ENCODE measurements around the gene WDR64. TPM values are rescaled to one million over a fixed set of nuclear protein-coding genes. Genes with fewer than 3 reads are reported as not detected.

WDR64 gene
- total and polyA plus RNA-seq, 2 of the 13 experiments (the other 11 are each of a cell fraction or from before 2014, with no cell fraction given): not detected

DNA sequence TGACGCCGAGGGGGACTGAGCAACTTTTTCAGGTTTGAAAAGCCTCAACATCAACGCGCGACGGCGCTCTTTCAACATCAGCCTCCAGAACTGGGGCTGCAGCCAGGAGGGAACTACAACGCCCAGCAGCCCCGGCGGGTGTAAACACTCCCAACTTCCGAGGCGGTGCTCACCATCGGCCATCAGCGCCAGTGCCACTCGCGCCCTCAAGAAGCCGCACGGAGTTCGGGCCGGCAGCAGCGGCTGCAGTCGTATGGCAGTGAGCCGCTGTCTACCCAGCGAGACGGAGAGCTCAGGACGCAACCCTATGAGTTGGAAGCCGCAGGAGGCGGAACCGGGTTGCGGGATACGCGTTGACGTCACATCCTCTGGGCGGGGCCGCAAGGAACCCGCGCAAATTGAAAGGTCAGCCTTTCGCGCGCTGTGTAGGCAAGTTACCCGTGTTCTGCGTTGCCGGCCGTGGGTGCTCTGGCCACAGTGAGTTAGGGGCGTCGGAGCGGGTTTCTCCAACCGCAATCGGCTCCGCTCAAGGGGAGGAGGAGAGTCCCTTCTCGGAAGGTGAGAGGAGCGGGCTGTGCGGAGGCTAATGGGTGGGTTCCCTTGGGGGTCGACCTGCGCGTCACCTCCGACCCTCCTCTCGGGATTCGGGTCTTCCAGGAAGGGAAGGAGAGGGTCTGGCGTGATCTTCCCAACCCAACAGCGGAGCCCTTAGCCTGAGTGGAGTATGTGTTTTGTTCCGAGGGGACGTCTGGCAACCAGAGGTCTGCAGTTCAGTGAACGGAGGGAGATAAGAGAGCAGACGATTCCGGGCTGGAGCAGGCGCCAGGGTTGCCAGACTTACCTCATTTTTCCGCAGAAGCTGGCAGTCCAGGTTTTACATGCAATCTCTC, 196.0 kb downstream of the WDR64 start, which contains the start of gene EXO1 (continued):
- TF ChIP-seq RARG (CRISPR knock-in tag; IDR thresholded peaks at IDR 0.05; ENCODE audit: low read depth): no peak
- TF ChIP-seq ZNF549 (CRISPR knock-in tag; IDR thresholded peaks at IDR 0.05): no peak
- TF ChIP-seq, protein P1, sequence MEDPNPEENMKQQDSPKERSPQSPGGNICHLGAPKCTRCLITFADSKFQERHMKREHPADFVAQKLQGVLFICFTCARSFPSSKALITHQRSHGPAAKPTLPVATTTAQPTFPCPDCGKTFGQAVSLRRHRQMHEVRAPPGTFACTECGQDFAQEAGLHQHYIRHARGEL (CRISPR knock-in tag; IDR thresholded peaks at IDR 0.05): no peak
- TF ChIP-seq ZNF703 (CRISPR knock-in tag; IDR thresholded peaks at IDR 0.05; ENCODE audit: borderline replicate concordance): no peak
- peak; percentile 89 for TF ChIP-seq ZNF589 (CRISPR knock-in tag; conservative IDR thresholded peaks at IDR 0.05)
- no peak for TF ChIP-seq KDM6A (CRISPR knock-in tag; IDR thresholded peaks at IDR 0.05; ENCODE audit: low read depth)
- TF ChIP-seq ZBTB20 (CRISPR knock-in tag; IDR thresholded peaks at IDR 0.05; ENCODE audit: borderline replicate concordance, low read depth): peak; percentile 38; the same call in 1 of the 2 replicates
- 0 out of 2 replicates have a peak, but pooled peaks have one; percentile 55 for TF ChIP-seq ZNF83 (CRISPR knock-in tag; IDR thresholded peaks at IDR 0.05; ENCODE audit: borderline replicate concordance)
- TF ChIP-seq ZFP36L2 (CRISPR knock-in tag; IDR thresholded peaks at IDR 0.05): peak; percentile 84; the same call in 1 of the 2 replicates
- TF ChIP-seq MEIS2 (CRISPR knock-in tag; IDR thresholded peaks at IDR 0.05): no peak
- TF ChIP-seq, protein P2, sequence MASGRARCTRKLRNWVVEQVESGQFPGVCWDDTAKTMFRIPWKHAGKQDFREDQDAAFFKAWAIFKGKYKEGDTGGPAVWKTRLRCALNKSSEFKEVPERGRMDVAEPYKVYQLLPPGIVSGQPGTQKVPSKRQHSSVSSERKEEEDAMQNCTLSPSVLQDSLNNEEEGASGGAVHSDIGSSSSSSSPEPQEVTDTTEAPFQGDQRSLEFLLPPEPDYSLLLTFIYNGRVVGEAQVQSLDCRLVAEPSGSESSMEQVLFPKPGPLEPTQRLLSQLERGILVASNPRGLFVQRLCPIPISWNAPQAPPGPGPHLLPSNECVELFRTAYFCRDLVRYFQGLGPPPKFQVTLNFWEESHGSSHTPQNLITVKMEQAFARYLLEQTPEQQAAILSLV (CRISPR knock-in tag; IDR thresholded peaks at IDR 0.05; ENCODE audit: borderline replicate concordance): peak; percentile 88
- TF ChIP-seq, protein P3, sequence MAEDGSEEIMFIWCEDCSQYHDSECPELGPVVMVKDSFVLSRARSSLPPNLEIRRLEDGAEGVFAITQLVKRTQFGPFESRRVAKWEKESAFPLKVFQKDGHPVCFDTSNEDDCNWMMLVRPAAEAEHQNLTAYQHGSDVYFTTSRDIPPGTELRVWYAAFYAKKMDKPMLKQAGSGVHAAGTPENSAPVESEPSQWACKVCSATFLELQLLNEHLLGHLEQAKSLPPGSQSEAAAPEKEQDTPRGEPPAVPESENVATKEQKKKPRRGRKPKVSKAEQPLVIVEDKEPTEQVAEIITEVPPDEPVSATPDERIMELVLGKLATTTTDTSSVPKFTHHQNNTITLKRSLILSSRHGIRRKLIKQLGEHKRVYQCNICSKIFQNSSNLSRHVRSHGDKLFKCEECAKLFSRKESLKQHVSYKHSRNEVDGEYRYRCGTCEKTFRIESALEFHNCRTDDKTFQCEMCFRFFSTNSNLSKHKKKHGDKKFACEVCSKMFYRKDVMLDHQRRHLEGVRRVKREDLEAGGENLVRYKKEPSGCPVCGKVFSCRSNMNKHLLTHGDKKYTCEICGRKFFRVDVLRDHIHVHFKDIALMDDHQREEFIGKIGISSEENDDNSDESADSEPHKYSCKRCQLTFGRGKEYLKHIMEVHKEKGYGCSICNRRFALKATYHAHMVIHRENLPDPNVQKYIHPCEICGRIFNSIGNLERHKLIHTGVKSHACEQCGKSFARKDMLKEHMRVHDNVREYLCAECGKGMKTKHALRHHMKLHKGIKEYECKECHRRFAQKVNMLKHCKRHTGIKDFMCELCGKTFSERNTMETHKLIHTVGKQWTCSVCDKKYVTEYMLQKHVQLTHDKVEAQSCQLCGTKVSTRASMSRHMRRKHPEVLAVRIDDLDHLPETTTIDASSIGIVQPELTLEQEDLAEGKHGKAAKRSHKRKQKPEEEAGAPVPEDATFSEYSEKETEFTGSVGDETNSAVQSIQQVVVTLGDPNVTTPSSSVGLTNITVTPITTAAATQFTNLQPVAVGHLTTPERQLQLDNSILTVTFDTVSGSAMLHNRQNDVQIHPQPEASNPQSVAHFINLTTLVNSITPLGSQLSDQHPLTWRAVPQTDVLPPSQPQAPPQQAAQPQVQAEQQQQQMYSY (CRISPR knock-in tag; IDR thresholded peaks at IDR 0.05): no peak
- TF ChIP-seq ZNF260 (CRISPR knock-in tag; IDR thresholded peaks at IDR 0.05; ENCODE audit: borderline replicate concordance, low read depth): no peak
- TF ChIP-seq MIER2 (CRISPR knock-in tag; IDR thresholded peaks at IDR 0.05): no peak
- TF ChIP-seq FOSL2 (CRISPR knock-in tag; IDR thresholded peaks at IDR 0.05): peak; percentile 40; the same call in 1 of the 2 replicates
- TF ChIP-seq MED13 (CRISPR knock-in tag; IDR thresholded peaks at IDR 0.05): peak; percentile 28; the same call in 1 of the 2 replicates
- TF ChIP-seq, protein P4, sequence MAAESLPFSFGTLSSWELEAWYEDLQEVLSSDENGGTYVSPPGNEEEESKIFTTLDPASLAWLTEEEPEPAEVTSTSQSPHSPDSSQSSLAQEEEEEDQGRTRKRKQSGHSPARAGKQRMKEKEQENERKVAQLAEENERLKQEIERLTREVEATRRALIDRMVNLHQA (CRISPR knock-in tag; IDR thresholded peaks at IDR 0.05): no peak
- TF ChIP-seq RAD51 (IDR thresholded peaks at IDR 0.05; ENCODE audit: borderline replicate concordance): no peak
- TF ChIP-seq BRD4 (CRISPR knock-in tag; IDR thresholded peaks at IDR 0.05): peak; percentile 56
- TF ChIP-seq REXO4 (CRISPR knock-in tag; IDR thresholded peaks at IDR 0.05; ENCODE audit: borderline replicate concordance): no peak
- TF ChIP-seq TBX2 (CRISPR knock-in tag; IDR thresholded peaks at IDR 0.05; ENCODE audit: borderline replicate concordance): peak; percentile 69
- no peak for TF ChIP-seq ZKSCAN8 (CRISPR knock-in tag; IDR thresholded peaks at IDR 0.05; ENCODE audit: borderline replicate concordance)
- peak; percentile 72; the same call in 1 of the 2 replicates for TF ChIP-seq POLR2AphosphoS5 (IDR thresholded peaks at IDR 0.05; ENCODE audit: low read depth, low read length)
